ENCODE results near the gene ADGRL2.

Gene ADGRL2

GRCh38 chr1:81844477-81844876, 43.7 kb downstream of the ADGRL2 start:
- no peak for DNase-seq (ENCODE audit: low read depth)
- H3K4me3 ChIP-seq (ENCODE audit: low read length), result no peak overlapping the region
- TF ChIP-seq CTCF (conservative IDR thresholded peaks at IDR 0.05; ENCODE audit: low read length), result no peak

- no peak overlapping the region for H3K4me3 ChIP-seq (ENCODE audit: low read length)
- TF ChIP-seq CTCF (conservative IDR thresholded peaks at IDR 0.05; ENCODE audit: low read length), result no peak
- DNase-seq (ENCODE audit: low read depth), result no peak
These were observed 45.9 kb downstream of the ADGRL2 start for GRCh38 chr1:81846630-81847029.

GRCh38 chr1:81847063-81847462, 46.3 kb downstream of the ADGRL2 start:
- TF ChIP-seq CTCF (conservative IDR thresholded peaks at IDR 0.05; ENCODE audit: low read length), result no peak
- H3K4me3 ChIP-seq (ENCODE audit: low read length), result no peak overlapping the region
- no peak for DNase-seq (ENCODE audit: low read depth)

GRCh38 chr1:81848880-81849682, 48.3 kb downstream of the ADGRL2 start:
- TF ChIP-seq CTCF (conservative IDR thresholded peaks at IDR 0.05; ENCODE audit: low read length), result no peak
- DNase-seq (ENCODE audit: low read depth), result no peak
- H3K4me3 ChIP-seq (ENCODE audit: low read length), result no peak overlapping the region

GRCh38 chr1:81850031-81850430, 49.3 kb downstream of the ADGRL2 start:
- no peak for TF ChIP-seq CTCF (conservative IDR thresholded peaks at IDR 0.05; ENCODE audit: low read length)

GRCh38 chr1:81850495-81850894, 49.8 kb downstream of the ADGRL2 start:
- no peak for DNase-seq (ENCODE audit: low read depth)
- no peak overlapping the region for H3K4me3 ChIP-seq (ENCODE audit: low read length)
- no peak for TF ChIP-seq CTCF (conservative IDR thresholded peaks at IDR 0.05; ENCODE audit: low read length)

More at GRCh38 chr1:81850031-81850430, 49.3 kb downstream of the ADGRL2 start:
- no peak overlapping the region for H3K4me3 ChIP-seq (ENCODE audit: low read length)
- no peak for DNase-seq (ENCODE audit: low read depth)

- TF ChIP-seq CTCF (conservative IDR thresholded peaks at IDR 0.05; ENCODE audit: low read length), result no peak
- DNase-seq (ENCODE audit: low read depth), result no peak
- H3K4me3 ChIP-seq (ENCODE audit: low read length), result no peak overlapping the region
These were observed 50.5 kb downstream of the ADGRL2 start for GRCh38 chr1:81851217-81851616.

Data from AG10803 (cell line).